HG03575 (cell line): ENCODE results near the gene RIMS1.

Experiments
- ATAC-seq: cut with Tn5 transposase; IDR thresholded peaks from one replicate; pipeline ENCODE4 v1.9.1; 2021; ENCODE audit not compliant: unreplicated experiment, insufficient number of reproducible peaks, low FRiP score; ENCODE audit errors: extremely low read depth

RIMS1 gene

GRCh38 chr6:71886184-71887005, at the start of gene RIMS1:
TSS of gene RIMS1 (plus strand) at chr6:71886550. CDS start at chr6:71887024, 474 bp downstream.
- peak; percentile 54 for ATAC-seq

- ATAC-seq = no peak
Observed at GRCh38 chr6:71851214-71851613, 35.1 kb upstream of the RIMS1 start.

GRCh38 chr6:71852948-71853347, 33.4 kb upstream of the RIMS1 start:
- ATAC-seq = no peak

- ATAC-seq = no peak
Observed at GRCh38 chr6:71855406-71855805, 30.9 kb upstream of the RIMS1 start.

GRCh38 chr6:71879016-71879415, 7.3 kb upstream of the RIMS1 start:
- ATAC-seq = no peak

GRCh38 chr6:71887006-71887743, 825 bp downstream of the RIMS1 start:
- ATAC-seq = no peak

- no peak for ATAC-seq
Observed at GRCh38 chr6:71887744-71888230, 1.4 kb downstream of the RIMS1 start.

- no peak for ATAC-seq
Observed at GRCh38 chr6:71888756-71889340, 2.5 kb downstream of the RIMS1 start.

GRCh38 chr6:71889366-71889765, 3.0 kb downstream of the RIMS1 start:
- ATAC-seq = no peak

- ATAC-seq = no peak
Observed at GRCh38 chr6:71892641-71893040, 6.3 kb downstream of the RIMS1 start.

- ATAC-seq = no peak
Observed at GRCh38 chr6:71900642-71901041, 14.3 kb downstream of the RIMS1 start.

GRCh38 chr6:71902261-71902660, 15.9 kb downstream of the RIMS1 start:
- ATAC-seq = peak; percentile 90

GRCh38 chr6:71906813-71907212, 20.5 kb downstream of the RIMS1 start:
- ATAC-seq = no peak

GRCh38 chr6:71908162-71908765, 21.9 kb downstream of the RIMS1 start:
- no peak for ATAC-seq

- ATAC-seq = no peak
Observed at GRCh38 chr6:71913444-71914234, 27.3 kb downstream of the RIMS1 start.

GRCh38 chr6:71929047-71929446, 42.7 kb downstream of the RIMS1 start:
- no peak for ATAC-seq

- no peak for ATAC-seq
Observed at GRCh38 chr6:71933881-71934280, 47.5 kb downstream of the RIMS1 start.

- no peak for ATAC-seq
Observed at GRCh38 chr6:71965404-71965803, 79.1 kb downstream of the RIMS1 start.

GRCh38 chr6:71967436-71967835, 81.1 kb downstream of the RIMS1 start:
- no peak for ATAC-seq
